ENCODE results near the gene MAPKBP1. TPM values are rescaled to one million over a fixed set of nuclear protein-coding genes. Genes with fewer than 3 reads are reported as not detected.
"Not testable (repeated sequence)": the region's sequence is repeated elsewhere in the genome, so short reads cannot be mapped to it uniquely, and the experiment has no call there.

The MAPKBP1 gene, protein sequence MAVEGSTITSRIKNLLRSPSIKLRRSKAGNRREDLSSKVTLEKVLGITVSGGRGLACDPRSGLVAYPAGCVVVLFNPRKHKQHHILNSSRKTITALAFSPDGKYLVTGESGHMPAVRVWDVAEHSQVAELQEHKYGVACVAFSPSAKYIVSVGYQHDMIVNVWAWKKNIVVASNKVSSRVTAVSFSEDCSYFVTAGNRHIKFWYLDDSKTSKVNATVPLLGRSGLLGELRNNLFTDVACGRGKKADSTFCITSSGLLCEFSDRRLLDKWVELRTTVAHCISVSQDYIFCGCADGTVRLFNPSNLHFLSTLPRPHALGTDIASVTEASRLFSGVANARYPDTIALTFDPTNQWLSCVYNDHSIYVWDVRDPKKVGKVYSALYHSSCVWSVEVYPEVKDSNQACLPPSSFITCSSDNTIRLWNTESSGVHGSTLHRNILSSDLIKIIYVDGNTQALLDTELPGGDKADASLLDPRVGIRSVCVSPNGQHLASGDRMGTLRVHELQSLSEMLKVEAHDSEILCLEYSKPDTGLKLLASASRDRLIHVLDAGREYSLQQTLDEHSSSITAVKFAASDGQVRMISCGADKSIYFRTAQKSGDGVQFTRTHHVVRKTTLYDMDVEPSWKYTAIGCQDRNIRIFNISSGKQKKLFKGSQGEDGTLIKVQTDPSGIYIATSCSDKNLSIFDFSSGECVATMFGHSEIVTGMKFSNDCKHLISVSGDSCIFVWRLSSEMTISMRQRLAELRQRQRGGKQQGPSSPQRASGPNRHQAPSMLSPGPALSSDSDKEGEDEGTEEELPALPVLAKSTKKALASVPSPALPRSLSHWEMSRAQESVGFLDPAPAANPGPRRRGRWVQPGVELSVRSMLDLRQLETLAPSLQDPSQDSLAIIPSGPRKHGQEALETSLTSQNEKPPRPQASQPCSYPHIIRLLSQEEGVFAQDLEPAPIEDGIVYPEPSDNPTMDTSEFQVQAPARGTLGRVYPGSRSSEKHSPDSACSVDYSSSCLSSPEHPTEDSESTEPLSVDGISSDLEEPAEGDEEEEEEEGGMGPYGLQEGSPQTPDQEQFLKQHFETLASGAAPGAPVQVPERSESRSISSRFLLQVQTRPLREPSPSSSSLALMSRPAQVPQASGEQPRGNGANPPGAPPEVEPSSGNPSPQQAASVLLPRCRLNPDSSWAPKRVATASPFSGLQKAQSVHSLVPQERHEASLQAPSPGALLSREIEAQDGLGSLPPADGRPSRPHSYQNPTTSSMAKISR (N-terminal part only)
- total RNA-seq (2022) = 9.9 and 11.3 TPM in 2 replicates
- percentile 49 among the genes with signal in this experiment for Bru-seq, nascent RNA
- BruChase-seq, experiment 1, labeled RNA remaining after a 6-hour chase = percentile 72 among the genes with signal in this experiment
- BruChase-seq, experiment 2, labeled RNA remaining after a 2-hour chase = percentile 65 among the genes with signal in this experiment
- long read RNA-seq, partial matches to known transcripts = 1 of 2 reads
- long read RNA-seq, other reads (novel, unspliced or antisense) = 1 of 2 reads

DNA sequence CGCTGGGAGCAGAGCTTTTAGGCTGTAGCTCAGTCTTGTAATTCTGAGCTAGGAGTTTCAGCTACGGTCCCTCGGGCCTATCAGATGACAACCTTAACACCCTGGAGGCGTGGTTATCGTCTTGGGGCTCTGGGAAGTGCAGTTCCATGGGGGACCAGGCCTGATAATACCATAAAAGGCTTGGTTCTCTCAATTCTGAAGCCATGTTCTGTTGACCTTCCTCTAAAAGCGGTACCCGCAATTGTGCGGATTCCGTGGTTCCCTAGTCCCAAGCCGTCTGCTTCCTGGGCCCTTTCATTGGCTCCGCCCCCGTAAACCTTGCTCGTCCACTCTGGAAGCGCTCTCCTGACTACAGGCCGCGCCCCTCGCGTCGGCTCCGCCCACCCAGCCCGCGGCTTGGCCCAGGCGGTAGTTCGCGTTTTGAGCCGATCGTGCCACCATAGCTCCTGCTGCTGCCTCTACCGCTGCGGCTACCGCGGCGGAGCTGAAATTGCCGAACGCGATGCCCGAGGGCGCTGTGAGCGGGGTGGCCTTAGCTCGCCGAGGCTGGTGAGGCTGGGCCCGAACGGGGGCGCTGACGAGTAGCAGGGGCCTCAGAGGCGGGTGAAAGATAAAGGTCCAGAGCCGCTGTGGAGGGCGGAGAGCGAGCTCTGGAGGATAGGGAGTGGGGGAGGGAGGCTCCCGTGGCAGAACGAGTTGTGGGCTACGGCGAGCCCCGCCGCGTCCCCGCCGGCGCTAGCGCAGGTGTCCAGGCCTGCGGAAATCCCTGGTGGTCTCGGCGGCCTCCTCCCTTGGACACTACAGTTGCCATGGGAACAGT, at the start of gene MAPKBP1:
MAPKBP1 (plus strand) TSS at position 423 of the 820 bp plus-strand sequence. CDS start 792 bp downstream, outside the sequence.
- no TSS peak for BruUV-seq (replicated peaks)
- Mint-ChIP-seq H3K9me3 (ENCODE audit: low read depth, unreplicated experiment) (no peaks in the 10 kb centered on the region), H3K27ac (ENCODE audit: unreplicated experiment) (peak within 1 kb of the TSS; percentile 71), H3K4me3 (ENCODE audit: low read depth, unreplicated experiment) (peak within 1 kb of the TSS; percentile 82), H3K27me3 (ENCODE audit: unreplicated experiment) (no peaks in the 10 kb centered on the region), H3K36me3 (ENCODE audit: insufficient read depth, unreplicated experiment) (peaks cover 10% of the 10 kb centered on the region), H3K4me1 (ENCODE audit: low read depth, unreplicated experiment) (no peaks in the 10 kb centered on the region)
- intact Hi-C loops (cut with micrococcal nuclease; ENCODE audit: unreplicated experiment) = loop anchor here (5.0 kb wide), 1 partner anchor 128 kb away; no protein-coding TSS in a partner anchor
- TF ChIP-seq, protein P1, sequence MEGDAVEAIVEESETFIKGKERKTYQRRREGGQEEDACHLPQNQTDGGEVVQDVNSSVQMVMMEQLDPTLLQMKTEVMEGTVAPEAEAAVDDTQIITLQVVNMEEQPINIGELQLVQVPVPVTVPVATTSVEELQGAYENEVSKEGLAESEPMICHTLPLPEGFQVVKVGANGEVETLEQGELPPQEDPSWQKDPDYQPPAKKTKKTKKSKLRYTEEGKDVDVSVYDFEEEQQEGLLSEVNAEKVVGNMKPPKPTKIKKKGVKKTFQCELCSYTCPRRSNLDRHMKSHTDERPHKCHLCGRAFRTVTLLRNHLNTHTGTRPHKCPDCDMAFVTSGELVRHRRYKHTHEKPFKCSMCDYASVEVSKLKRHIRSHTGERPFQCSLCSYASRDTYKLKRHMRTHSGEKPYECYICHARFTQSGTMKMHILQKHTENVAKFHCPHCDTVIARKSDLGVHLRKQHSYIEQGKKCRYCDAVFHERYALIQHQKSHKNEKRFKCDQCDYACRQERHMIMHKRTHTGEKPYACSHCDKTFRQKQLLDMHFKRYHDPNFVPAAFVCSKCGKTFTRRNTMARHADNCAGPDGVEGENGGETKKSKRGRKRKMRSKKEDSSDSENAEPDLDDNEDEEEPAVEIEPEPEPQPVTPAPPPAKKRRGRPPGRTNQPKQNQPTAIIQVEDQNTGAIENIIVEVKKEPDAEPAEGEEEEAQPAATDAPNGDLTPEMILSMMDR (IDR thresholded peaks at IDR 0.05; ENCODE audit: unreplicated experiment) = no peak
- peak; percentile 93 for DNase-seq
- CTCF ChIA-PET = interaction anchor here (0.6 to 2.5 kb wide), 14 partner anchors 27 to 309 kb away, joined by 3 to 15 read pairs (median 4); partner anchors contain the start of genes EHD4 and PLA2G4B

DNA sequence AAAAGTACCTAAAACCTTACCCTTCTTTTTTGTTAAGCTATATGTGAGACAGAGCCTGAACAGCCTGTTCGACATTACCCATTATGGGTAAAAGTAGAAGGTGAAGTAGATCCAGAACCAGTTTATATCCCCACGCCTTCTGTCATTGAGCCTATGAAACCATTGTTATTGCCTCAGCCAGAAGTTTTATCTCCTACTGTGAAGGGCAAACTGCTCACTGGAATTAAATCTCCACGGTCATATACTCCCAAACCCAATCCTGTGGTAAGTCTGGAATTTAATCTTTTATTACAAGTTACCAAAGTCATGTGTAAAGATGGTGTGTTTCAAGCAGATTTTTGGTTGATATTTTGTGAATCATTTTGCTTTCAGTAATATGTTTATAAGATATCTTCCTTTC, 47.1 kb upstream of the MAPKBP1 start:
- H3K9me3 Mint-ChIP-seq (ENCODE audit: low read depth, unreplicated experiment) = no peaks in the 10 kb centered on the region
- DNase-seq = no peak
- H3K27me3 Mint-ChIP-seq (ENCODE audit: unreplicated experiment) = no peaks in the 10 kb centered on the region
- BruUV-seq (replicated peaks) = no TSS peak
- TF ChIP-seq, protein P1 (IDR thresholded peaks at IDR 0.05; ENCODE audit: unreplicated experiment) = no peak
- CTCF ChIA-PET = no interaction called here
- no peak overlapping the region for H3K27ac Mint-ChIP-seq (ENCODE audit: unreplicated experiment)
- H3K36me3 Mint-ChIP-seq (ENCODE audit: insufficient read depth, unreplicated experiment) = no peaks in the 10 kb centered on the region
- no peak overlapping the region for H3K4me3 Mint-ChIP-seq (ENCODE audit: low read depth, unreplicated experiment)
- intact Hi-C loops (cut with micrococcal nuclease; ENCODE audit: unreplicated experiment) = no loop called here
- H3K4me1 Mint-ChIP-seq (ENCODE audit: low read depth, unreplicated experiment) = no peaks in the 10 kb centered on the region

DNA sequence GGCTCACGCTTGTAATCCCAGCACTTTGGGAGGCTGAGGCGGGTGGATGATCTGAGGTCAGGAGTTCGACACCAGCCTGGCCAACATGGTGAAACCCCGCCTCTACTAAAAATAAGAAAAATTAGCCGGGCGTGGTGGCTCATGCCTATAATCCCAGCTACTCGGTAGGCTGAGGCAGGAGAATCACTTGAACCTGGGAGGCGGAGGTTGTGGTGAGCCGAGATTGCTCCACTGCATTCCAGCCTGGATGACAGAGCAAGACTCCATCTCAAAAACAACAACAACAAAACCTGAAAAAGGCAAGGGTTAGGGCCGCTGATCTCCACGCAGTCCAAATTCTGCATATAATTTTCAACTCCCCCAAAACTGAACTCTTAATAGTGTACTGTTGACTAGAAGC, 46.2 kb upstream of the MAPKBP1 start:
- H3K36me3 Mint-ChIP-seq (ENCODE audit: insufficient read depth, unreplicated experiment); DNase-seq; H3K27me3 Mint-ChIP-seq (ENCODE audit: unreplicated experiment); intact Hi-C loops (cut with micrococcal nuclease; ENCODE audit: unreplicated experiment); H3K27ac Mint-ChIP-seq (ENCODE audit: unreplicated experiment); CTCF ChIA-PET; H3K4me3 Mint-ChIP-seq (ENCODE audit: low read depth, unreplicated experiment); H3K4me1 Mint-ChIP-seq (ENCODE audit: low read depth, unreplicated experiment); H3K9me3 Mint-ChIP-seq (ENCODE audit: low read depth, unreplicated experiment); BruUV-seq (replicated peaks): not testable (repeated sequence)

GRCh38 chr15:41730543-41730942, 43.7 kb upstream of the MAPKBP1 start:
- Mint-ChIP-seq H3K27ac (ENCODE audit: unreplicated experiment) (no peak overlapping the region), H3K27me3 (ENCODE audit: unreplicated experiment) (no peaks in the 10 kb centered on the region), H3K36me3 (ENCODE audit: insufficient read depth, unreplicated experiment) (no peaks in the 10 kb centered on the region), H3K4me1 (ENCODE audit: low read depth, unreplicated experiment) (no peaks in the 10 kb centered on the region), H3K4me3 (ENCODE audit: low read depth, unreplicated experiment) (no peak overlapping the region), H3K9me3 (ENCODE audit: low read depth, unreplicated experiment) (no peaks in the 10 kb centered on the region)
- TF ChIP-seq, protein P1 (IDR thresholded peaks at IDR 0.05; ENCODE audit: unreplicated experiment) = no peak
- no peak for DNase-seq
- intact Hi-C loops (cut with micrococcal nuclease; ENCODE audit: unreplicated experiment) = no loop called here
- CTCF ChIA-PET = no interaction called here
- BruUV-seq (replicated peaks) = no TSS peak

Measured in Calu3 (cell line).